SKM-1 treated with dmso at 0.1 percent for 144 hours (cell line): ENCODE results near the gene TXNL1.
"Not testable (repeated sequence)": the region's sequence is repeated elsewhere in the genome, so short reads cannot be mapped to it uniquely, and the experiment has no call there.

ENCODE experiments used
- DNase-seq: peaks from one replicate; lab custom pipeline; 2025; ENCODE audit not compliant: unreplicated experiment; lab: John Stamatoyannopoulos, UW

The TXNL1 gene

DNA sequence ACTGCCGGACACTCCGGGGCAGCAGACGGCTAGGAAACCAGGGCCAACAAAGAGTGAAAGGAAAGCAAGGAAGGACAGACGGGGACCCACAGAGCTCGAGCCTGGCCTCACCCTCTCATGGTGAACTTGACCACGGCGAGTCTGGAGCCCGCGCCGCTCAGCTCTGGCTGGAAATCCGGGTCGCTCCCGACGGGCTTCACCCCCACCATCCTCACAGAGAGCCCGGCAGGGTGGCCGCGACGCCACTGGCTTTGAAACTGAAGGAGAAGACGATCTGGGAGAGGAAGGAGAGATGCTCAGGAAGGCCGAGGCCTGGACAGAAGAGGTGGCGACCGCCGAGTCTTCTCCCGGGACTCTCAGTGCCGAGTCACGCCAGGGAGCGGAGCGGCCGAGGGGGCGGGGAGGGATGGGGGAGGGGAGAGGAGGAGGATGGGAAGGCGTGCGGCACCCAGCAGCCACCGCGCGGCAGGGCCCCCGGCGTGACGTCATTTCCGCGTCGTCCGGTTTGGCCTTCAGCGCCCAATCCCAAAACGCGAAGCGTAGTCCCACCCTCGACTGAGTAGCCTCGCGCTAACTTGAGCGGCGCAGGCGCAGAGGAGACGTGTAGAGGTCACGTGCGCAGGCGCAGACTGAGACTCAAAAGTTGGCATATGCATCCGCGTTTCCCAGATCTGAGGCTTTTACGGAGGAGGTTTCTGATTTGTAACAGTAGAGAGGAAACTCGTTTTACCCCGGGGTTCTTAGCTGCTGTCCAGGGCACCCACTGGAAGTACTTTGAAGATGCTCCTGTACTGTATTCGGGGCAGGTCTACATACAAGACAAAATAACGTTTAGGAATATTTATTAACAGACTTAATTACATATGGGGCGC is at the start of gene TXNL1:
TXNL1 (minus strand) TSS at position 361 of the 872 bp plus-strand sequence; CDS start at position 209, 152 bp downstream.
- DNase-seq: peak; percentile 95

GRCh38 chr18:56684277-56684676 is 45.9 kb upstream of the TXNL1 start:
- no peak for DNase-seq

GRCh38 chr18:56678836-56679565 is 40.6 kb upstream of the TXNL1 start:
- no peak for DNase-seq

DNA sequence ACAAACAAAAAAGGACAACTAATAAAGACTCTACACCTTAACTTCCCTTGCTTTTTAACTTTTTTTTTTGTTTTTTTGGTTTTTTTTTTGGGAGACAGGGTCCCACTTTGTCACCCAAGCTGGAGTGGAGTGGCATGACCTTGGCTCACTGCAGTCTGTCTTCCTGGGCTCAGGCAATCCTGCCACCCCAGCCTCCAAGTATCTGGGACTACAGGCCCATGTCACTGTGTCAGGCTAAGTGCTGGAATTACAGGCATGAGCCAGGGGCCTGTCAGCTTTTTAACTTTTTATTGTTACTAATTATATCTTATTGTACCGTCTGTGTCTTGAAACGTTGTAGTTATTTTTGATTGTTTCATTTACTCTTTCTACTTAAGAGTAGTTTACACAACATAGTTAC is 38.2 kb upstream of the TXNL1 start:
- DNase-seq: no peak

DNA sequence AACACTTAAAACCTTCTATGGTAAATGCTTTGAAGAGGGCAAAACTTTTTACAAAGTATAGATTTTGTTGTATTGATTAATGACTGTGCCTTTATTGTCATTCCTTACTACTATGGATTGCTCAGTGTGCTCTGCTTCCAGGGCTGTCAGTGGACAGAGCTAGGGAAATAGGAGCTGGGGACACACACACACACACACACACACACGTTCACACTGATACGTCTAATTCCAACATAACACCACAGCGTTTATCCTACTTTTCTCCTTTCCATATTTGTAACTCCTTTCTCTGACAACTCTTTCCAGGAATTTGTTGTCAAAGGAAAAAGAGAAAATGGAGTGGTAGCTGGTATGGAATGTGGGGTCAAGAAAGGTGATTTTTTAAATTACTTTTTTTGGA is 34.6 kb upstream of the TXNL1 start:
- no peak for DNase-seq

GRCh38 chr18:56672391-56672790 is 34.0 kb upstream of the TXNL1 start:
- DNase-seq: no peak

DNA sequence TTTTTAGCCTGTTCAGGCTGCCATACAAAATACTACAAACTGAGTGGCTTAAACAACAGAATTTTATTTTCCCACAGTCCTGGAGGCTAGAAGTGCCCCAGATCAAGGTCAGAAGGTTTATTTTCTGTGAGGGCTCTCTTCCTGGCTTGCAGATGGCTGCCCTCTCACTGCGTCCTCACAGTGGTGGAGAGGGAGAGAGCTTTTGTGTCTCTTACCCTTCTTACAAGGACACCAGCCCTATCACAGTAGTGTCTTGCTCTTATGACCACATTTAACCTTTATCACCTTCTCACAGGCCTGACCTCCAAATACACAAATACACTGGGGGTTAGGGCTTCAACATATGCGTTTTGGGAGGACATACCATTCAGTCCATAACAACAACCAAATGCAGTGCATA is 24.5 kb upstream of the TXNL1 start:
- DNase-seq: no peak

GRCh38 chr18:56662502-56662901 is 24.1 kb upstream of the TXNL1 start:
- DNase-seq: no peak

DNA sequence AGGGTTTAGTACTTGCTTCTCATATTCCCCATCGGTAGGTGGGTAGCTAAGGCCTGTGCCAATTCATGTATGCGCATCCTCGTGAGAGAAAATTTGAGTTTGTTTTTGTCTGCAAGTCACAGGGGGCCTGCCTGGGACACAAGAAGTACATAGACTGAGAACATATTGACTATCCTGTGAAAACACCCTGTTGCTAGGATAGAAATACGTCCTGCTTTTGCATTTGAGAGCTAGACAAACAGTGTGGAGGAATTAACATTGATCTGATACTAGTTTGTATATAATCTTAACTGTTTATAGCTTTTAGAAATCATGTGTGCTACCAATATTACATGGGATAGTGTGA is 23.6 kb upstream of the TXNL1 start:
- DNase-seq: no peak

DNA sequence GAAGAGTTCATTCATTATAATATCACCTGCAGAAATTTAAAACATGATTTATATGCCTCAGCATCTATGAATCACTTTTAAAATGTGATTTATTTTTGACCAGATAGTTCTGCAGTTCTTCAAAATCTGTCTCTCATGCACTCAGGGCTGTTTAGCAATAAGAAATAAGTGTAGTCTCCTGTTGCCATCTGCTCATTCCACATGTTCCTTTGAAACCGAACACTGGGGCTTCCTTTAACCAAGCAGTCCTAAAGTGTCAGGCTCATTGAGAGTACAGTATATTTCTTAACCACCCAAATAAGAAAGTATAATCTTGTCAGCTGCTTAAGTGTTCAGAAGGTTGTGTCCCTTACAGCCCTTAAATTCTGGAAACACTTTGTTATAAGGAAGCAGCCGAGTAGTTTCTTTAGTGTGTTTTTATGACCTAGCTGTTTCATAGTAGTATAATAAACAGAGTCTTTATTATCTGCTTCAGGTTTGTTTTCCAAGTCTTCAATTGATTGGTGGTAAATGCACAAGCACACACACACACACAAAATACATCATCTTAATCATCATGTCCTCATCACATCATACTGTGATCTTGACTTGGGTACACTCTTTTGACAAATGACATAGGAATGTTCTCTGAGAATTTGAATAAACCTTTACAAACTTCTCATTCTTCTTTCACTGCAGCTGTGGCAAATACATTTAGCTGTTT is 23.1 kb upstream of the TXNL1 start:
- no peak for DNase-seq

DNA sequence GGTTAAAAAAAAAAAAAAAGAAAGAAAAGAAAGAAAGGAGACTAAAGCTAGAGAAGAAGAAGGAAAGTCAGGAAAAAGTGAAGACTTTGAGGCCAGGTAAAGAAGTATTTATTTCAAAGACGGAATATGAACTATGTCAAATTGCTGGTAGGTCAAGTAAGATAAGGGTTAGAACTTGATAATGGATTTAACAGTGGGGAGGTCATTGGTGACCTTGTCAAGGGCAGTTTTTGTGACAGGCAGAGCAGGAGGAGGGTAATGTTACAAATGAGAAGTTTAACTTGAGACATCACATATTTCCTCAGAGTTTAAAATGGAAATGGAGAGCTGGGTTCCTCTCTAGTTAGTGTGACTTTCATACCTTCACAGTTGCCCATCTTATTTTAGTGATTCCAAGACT is 22.3 kb upstream of the TXNL1 start:
- DNase-seq: no peak

- DNase-seq: no peak
Measured at GRCh38 chr18:56659111-56659510, 20.7 kb upstream of the TXNL1 start.

GRCh38 chr18:56658261-56658660 is 19.9 kb upstream of the TXNL1 start:
- DNase-seq: no peak

DNA sequence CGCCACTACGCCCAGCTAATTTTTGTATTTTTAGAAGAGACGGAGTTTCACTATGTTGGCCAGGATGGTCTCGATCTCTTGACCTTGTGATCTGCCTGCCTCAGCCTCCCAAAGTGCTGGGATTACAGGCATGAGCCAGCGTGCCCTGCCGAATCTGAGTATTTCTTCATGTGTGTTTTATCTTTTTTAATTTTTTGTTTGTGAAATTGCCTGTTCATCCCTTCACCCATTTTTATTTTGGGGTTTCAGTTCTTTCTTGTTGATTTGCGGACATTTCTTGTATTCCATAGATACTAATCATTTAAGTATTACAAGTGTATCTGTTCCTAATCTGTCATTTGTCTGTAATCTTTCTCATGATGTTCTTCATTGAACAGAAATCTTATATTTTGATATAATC is 15.9 kb upstream of the TXNL1 start:
- DNase-seq: not testable (repeated sequence)

GRCh38 chr18:56652802-56653201 is 14.4 kb upstream of the TXNL1 start:
- DNase-seq: no peak

GRCh38 chr18:56651771-56652092 is 13.3 kb upstream of the TXNL1 start:
- DNase-seq: no peak

- DNase-seq: peak; percentile 93
Measured at GRCh38 chr18:56650944-56651770, 12.8 kb upstream of the TXNL1 start, which contains the start of gene WDR7. TSS of gene WDR7 (plus strand) at chr18:56651359. CDS start at chr18:56672516, 21,157 bp downstream.

DNA sequence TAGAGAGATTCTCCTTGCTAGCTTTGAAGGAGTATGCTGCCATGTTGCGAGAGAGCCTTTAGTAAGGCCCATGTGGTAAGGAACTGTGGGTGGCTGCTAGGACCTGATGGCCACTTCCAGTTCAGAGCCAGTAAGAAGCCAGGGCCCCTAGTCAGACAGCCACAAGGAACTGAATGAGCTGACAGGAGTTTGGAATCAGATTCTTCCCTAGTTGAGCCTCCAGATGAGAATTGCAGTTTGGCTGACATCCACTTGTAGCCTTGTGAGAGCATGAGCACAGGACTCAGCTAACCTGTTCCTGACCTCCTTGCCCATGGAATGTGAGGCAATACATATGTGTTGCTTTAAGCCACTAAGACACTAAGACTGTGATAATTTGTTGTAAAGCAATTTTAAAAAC is 11.6 kb upstream of the TXNL1 start:
- DNase-seq: no peak

DNA sequence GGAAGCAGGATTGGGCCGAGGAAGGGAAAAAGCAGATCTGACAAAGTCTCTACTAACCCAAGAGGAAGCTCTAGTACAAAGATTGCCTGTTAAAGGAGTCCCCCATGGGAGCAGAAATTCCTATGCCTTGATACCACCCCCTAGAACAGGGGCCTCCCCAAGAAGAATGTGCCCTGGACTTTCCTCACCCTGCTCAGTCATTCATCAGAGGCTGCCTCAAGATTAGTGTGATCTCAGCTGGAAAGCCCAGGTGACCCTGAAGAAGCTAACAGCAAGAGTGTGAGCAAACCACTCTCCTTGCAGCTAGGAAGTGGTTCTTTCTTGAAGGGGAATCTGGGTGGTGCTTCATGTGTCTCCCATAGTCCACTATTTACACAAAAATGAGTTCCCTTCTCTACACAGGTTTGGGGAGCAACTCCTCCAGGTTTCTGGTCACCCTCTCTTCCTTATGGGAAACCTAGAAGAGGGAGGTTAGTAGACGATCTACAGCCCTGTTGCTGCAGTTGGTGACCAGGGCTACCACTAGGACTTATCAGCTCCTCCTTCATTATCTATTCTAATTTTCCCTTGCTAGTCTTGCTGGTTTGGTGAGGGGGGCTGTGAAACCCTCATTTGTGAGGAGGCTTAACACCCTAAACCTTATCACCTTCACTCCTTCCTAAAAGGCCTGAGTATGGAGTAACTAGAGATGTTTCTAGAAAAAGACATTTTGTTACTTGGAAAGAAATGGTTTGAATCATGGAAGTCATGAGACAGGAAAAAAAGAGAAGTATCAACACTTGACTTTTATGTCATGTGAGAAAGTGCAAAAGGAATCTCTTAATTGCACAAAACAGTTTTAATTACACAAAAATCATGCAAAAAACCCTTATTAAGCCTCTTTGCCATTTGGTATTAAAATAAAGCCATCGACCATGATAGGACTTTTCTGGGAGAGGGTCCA is 9.8 kb upstream of the TXNL1 start:
- no peak for DNase-seq

DNA sequence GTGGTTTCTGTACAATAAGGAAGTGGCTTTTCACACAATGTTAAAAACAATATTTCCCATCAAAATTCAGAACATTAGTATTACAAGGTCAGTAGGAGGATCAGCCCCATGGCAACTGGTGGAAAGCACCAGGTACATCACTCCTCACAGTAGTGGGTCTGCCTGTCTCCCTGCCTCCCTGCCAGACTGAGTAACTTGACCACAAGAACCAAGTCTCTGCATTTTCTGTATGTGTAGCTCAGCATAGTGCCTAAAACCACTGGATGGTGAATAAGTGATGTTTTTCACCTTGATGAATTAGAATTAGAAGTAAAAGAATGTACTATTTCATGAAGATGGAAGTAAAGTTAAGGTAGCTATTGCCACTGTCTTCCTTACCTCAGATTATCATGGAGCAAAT is 8.7 kb upstream of the TXNL1 start:
- no peak for DNase-seq
